H1 (cell line): ENCODE measurements around the gene ARF6. TPM values are rescaled to one million over a fixed set of nuclear protein-coding genes. Genes with fewer than 3 reads are reported as not detected.

Experiments used
- polyA plus RNA-seq, 7 experiments: library from polyadenylated mRNA; depleted of rRNA in 3 of 7; stranded (reverse) in 5 of 7; unstranded in 2 of 7; fragments of >200 nt in 5 of 7; fragments of 200-250 nt in 2 of 7; gene quantifications; 1 replicate in 5 of 7; 2 replicates in 1 of 7; 4 replicates in 1 of 7; pipeline versions ENCODE4 v1.2.1 to v1.2.3, GENCODE V29; 2011 to 2013; ENCODE audit warnings: missing spikeins in 2 of 7, mixed read lengths in 2 of 7
- small RNA-seq: library from polyadenylated mRNA; stranded (forward); fragments of <200 nt; extraction: miRNeasy Mini kit (QIAGEN cat#:217004); gene quantifications from one replicate; pipeline ENCODE3, GENCODE V24; 2013; ENCODE audit not compliant: insufficient read depth
- total RNA-seq: library from RNA; stranded (reverse); fragmentation: NEBNext Ultra II Directional; extraction: Animal tissue kit (Norgen Biotek cat#: 25700); gene quantifications from 2 replicates; pipeline ENCODE4 v1.2.1, GENCODE V29; 2021

ARF6 gene
- total and polyA plus RNA-seq, 2 of the 8 experiments (the other 6 are each of a cell fraction or from before 2014, with no cell fraction given): 17.2 to 56.7 TPM

Small RNA genes within 50 kb of the gene (small RNA-seq; reads per million reads assigned to genes)
- gene RF00017 (not detected), gene RN7SL2 (not detected), gene RN7SL3 (0.51 reads per million), gene RNU6-189P (not detected)

Other genes starting within 250 kb of the ARF6 start
- gene POLE2, start 204.9 kb upstream of the ARF6 start, total RNA-seq: 31.2 and 34.0 TPM in 2 replicates
- 24.5 and 41.7 TPM in 2 replicates for gene POLE2, start 204.9 kb upstream of the ARF6 start, polyA plus RNA-seq (2011; rRNA removed)
- gene KLHDC1, start 200.0 kb upstream of the ARF6 start, total RNA-seq: not detected in 2 replicates
- gene KLHDC1, start 200.0 kb upstream of the ARF6 start, polyA plus RNA-seq (2011; rRNA removed): 0.08 TPM in 1 of 2 replicates, not detected in the other
- gene KLHDC2, start 124.9 kb upstream of the ARF6 start, total RNA-seq: 43.4 and 47.3 TPM in 2 replicates
- gene KLHDC2, start 124.9 kb upstream of the ARF6 start, polyA plus RNA-seq (2011; rRNA removed): 24.7 and 32.9 TPM in 2 replicates
- 44.5 and 45.5 TPM in 2 replicates for gene NEMF, start 40.3 kb upstream of the ARF6 start, total RNA-seq
- 7.4 and 8.3 TPM in 2 replicates for gene NEMF, start 40.3 kb upstream of the ARF6 start, polyA plus RNA-seq (2011; rRNA removed)
- gene VCPKMT, start 223.5 kb downstream of the ARF6 start, total RNA-seq: 7.1 and 8.9 TPM in 2 replicates
- gene VCPKMT, start 223.5 kb downstream of the ARF6 start, polyA plus RNA-seq (2011; rRNA removed): 3.8 and 4.8 TPM in 2 replicates